Endometrium (tissue), 2 donors: ENCODE results near the gene MTMR4.
"Not testable (repeated sequence)": the region's sequence is repeated elsewhere in the genome, so short reads cannot be mapped to it uniquely, and the experiment has no call there.

ENCODE experiments used
- FAIRE-seq: peaks from 2 replicates; lab custom pipeline; 2012; peaks lifted over from hg19 to GRCh38; lab: Jason Lieb, UNC
- donor health status: control.
- donor health status: control.

Gene MTMR4

DNA sequence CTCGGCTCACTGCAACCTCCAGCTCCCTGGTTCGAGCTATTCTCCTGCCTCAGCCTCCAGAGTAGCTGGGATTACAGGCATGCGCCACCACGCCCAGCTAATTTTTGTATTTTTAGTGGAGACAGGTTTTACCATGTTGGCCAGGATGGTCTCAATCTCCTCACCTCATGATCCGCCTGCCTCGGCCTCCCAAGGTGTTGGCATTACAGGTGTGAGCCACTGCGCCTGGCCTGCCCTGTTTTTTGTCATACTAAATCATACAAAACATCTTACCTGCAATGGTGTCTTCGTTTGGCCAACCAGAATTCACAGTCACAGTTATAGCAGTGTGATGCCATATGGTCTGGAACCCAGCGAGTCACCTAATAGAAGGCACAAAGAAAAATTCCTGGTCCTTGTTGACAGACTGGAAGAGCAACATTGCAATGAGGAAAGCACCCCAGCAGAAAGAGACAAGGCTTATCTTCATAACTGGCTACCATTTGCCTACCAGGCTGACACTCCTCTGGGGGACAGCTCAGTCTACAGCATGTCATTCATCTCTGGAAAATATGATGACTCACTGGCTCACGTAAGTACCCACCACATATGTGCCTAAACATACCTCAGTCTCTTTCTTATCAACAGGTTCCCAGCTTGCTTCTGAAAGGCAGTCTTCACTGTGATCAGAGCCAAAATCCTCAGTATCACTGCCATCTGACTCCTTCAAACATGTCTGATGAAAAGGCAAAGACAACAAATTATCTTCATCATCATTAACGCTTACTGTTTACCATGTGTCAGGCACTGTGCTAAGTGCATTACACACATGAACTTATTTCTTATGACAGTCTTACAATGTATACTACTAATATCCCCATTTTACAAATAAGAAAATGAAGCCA lies 22.0 kb downstream of the MTMR4 start:
- FAIRE-seq = no peak

DNA sequence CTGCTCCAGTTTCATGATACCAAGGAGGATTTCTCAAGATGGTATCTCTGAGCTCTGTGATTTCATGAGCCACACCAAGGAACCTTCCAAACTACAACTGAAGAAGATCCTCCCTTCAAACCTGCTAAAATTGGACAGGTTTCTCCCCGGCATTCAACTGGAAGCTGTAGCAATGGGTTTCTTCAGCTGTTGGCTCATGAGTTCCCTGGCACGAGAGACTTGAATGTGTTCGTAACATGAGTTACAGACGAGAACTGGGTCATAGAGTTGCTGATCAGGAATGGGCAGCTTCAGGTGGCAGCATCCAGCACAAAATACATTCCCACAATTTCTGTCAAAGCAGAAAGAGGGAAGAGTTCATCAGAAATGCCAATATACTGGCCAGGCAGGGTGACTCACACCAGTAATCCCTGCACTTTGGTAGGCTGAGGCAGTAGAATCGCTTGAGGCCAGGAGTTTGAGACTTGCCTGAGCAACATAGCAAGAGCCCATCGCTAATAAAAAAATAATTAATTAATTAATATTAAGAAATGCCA lies 22.9 kb downstream of the MTMR4 start:
- FAIRE-seq = no peak

DNA sequence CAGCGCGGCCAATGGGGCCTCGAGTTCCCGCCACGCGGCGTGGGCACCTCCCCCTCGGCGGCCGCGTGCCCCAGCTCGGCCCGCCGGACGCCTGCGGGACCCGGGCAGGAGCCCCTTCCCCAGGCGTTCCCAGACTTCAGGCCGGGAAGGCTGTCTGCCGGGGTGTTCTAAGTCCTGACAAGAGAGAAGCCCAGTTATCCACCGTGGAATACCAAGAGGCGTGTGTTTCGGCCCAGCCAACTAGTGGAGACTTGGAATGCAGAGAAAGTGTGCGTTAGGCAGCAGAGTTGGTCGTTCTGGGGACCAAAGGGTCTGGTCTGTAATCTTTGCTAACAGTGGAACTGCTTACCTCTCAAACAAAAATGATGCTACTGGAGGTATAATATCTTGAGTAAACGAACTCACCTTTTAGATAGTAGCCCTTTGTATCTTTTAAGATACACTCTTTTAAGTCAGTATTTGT lies 26.0 kb downstream of the MTMR4 start:
- no peak for FAIRE-seq

DNA sequence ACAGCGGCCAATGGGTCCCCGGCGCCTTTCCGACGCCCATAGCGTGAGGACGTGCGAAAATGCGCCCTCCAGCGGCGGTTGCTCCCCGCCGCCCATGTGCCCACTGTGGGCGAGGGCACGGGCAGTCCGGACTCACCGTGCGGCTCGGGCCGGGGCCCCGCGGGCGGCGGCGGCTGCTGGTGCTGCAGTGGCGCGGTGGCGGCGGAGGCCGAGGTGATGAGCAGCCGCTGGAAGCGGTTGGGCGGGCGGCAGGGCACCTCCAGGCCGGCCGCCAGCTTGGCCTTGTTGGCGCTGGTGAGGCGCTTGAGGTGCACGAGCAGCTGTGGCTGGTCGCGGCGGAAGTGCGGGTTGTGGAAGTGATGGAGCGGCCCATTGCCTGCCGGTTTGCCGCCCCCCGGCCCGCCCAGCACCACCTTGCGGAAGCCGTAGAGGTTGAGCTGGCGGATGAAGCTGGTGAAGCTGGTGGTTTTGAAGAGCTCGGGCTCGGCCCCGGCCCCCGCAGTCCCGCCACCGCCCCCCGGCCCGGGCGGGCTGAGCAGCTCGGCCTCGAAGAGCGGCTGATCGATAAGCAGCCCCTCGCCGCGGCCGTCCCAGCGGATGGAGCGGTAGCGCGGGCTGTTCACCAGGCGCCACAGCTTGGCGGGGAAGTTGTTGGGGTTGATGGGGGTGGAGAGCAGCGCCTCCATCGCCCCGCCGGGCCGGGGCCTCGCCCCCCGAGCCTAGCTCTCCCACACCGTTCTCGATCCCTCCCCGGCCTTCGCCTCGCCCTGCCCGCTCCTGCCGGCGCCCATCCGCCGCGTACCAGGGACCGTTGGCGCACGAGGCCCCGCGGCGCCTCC lies 26.6 kb downstream of the MTMR4 start, which contains the start of gene HSF5:
HSF5 (minus strand) TSS at position 820 of the 839 bp plus-strand sequence; CDS start at position 686, 134 bp downstream.
- FAIRE-seq = no peak

DNA sequence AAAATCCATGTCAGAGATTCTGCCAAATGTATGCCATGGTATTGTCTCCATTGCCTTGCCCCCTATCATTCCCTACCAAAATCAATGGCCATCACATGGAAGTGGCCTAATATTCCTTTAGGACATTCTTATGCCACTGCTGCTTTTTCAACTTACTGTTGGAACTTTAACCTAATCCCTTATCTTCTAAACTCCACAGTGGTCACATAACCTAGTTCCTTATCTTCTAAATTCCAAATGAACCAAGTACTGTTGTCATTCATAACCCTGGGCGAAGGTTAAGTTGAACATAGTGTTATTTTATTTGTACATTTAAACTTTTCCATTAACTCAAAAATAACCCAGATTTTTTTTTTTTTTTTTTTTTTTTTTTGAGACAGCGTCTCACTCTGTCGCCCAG lies 29.8 kb downstream of the MTMR4 start:
- no peak for FAIRE-seq

DNA sequence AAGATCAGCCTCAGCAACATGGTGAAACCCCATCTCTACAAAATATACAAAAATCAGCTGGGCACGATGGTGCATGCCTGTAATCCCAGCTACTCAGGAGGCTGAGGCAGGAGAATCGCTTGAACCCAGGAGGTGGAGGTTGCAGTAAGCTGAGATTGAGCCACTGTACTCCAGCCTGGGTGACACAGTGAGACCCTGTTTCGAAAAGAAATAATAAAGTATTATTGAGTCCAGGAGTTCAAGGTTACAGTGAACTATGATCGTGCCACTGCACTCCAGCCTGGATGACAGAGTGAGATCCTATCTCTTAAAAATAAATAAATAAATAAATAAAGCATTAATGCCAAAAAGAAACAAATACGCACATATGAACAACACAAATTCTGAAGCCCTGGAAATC lies 32.6 kb downstream of the MTMR4 start:
- FAIRE-seq = not testable (repeated sequence)

DNA sequence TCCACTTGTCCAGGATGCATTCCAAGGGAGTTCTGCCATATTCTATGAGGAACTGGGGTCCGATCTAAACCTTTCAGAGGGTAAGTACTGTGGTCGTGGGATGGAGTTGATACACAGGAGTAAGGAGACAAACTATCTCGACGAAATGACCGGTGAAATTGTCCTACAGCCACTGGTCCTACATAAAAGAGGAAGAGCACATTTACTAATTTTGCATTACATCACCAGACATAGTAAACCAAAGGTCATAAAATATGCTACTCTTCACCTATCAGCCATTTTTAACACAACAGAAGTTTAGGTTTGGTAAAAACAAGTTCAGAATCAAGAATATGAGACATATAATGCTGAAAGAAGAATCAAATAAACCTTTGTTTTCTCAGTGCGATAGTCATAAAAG lies 34.3 kb downstream of the MTMR4 start:
- FAIRE-seq = no peak

DNA sequence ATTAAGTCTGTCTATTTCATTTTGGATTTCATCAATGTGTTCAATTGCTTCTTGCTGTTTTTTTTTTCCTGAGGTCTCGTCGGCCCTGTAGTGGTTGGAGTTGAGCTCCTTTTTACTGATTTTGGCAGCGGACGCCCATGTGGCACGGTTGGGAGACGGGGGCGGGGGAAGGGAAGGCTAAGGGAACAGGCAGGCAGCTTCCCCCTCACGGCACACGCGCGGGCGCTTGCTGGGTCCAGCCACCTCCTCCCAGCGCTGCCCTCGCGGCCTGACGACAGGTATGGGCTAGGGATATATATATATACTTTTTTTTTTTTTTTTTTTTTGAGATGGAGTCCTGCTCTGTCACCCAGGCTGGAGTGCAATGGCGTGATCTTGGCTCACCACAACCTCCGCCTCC lies 37.6 kb downstream of the MTMR4 start:
- no peak for FAIRE-seq

DNA sequence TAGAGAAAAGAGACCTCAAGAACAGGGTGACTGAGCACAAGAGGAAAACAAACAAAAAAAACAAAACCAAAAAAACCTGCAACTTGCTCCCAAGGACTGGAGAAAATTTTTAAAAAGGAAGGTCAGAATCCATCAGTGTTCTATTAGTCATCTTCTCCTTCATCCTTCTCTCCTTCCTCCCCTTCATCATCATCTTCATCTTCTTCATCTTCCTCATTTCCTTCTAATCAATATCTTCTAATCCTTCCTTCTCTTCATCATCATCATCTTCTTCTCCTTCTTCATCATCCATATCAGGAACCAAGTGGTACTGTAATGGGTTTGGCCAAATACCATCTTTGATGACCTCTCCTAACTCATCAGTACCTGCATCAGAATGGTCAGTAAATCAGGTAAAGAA lies 38.5 kb downstream of the MTMR4 start:
- no peak for FAIRE-seq

DNA sequence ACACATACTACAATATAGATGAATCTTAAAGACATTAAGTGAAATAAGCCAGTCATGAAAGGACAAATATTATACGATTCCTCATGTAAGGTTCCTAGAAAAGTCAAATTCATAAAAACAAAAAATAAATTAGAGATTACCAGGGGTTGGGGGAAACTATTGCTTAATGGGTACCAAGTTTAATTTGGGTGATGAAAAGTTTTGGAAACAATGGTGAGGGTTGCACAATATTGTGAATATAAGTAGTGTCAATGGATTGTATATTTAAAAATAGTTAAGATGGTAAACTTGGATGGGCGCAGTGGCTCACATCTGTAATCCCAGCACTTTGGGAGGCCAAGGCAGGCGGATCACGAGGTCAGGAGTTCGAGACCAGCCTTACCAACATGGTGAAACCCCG lies 44.1 kb downstream of the MTMR4 start:
- no peak for FAIRE-seq

DNA sequence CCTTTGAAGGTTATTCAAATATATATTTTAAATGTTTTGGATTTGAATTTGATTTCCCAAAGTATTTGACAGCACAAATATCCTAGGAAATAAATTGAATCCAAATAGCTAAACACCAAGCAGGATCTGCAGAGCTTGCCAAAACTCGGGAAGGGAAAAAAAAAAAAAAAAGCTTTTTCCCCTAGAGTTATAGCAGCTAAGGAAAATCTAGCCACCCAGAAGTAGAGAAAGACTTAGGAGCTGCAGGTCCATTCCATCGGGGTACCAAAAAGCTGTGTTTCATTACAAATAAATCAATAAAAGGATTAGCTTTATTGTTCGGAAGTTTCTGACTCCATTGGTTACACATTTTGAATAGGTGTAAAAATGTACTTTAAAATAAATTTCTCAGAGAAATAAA lies 45.5 kb downstream of the MTMR4 start:
- no peak for FAIRE-seq

DNA sequence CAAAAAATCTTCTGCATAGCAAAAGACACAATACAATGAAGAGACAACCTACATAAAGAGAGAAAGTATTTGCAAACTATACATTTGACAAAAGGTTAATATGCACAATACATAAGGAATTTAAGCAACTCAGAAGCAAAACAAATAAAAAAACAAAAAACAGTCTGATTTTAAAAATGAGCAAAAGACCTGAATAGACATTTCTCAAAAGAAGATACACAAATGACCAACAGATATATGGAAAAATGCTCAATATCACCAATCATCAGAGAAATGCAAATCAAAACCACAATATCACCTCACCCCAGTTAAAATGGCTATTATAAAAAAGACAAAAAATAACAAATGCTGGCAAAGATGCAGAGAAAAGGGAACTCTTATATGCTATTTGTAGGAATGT lies 58.9 kb downstream of the MTMR4 start:
- no peak for FAIRE-seq

DNA sequence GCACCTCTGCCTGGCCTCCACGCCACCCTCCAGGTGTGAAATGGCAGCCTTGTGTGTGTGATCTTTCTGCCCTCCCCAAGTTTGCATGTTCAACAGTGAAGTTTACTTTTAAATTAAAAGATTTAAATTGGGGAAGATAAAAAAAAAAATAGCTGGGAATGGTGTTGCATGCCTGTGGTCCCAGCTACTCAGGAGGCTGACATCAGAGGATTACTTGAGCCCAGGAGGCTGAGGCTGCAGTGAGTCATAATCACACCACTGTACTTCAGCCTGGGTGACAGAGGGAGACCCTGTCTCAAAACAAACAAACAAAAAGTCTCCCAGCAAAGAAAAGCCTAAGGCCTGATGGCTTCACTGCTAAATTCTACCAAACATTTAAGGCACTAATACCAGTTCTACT lies 61.7 kb downstream of the MTMR4 start:
- no peak for FAIRE-seq

DNA sequence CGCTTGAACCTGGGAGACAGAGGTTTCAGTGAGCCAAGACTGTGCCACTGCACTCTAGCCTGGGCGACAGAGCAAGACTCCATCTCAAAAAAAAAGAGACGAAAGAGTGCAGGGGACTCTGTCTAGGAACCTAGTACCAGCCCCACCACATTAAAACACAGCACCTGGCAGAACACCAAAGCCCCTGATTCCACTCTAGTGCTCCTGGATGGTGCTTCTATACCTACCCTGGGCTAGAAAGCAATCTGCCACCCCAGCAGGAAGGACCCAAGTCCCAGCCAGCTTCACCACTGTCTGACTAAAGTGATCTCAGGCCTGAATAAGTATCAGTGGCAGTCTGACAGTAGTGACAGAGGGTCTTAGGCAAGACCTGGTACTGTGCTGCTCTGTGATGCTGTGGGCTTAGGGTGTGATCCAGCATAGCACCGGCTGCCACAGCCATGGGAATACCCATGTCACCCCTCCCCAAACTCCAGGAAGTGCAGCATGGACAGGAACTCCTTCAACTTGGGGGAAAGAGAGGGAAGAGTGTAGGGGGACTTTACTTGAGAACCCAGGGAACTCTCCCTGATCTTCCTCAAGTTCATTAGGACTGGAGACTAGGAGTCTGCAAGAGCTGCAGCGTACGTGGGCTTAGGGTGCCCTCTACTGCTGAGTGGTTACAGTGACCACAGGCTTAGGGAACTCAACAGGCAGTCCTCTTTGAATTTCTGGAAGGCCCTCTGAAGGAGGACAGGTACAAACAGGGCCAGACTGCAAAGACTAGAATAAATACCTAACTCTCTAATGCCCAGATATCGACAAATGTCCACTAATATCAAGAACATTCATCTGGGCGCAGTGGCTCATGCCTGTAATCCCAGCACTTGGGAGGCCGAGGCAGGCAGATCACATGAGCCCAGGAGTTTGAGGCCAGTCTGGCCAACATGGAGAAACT lies 67.1 kb downstream of the MTMR4 start:
- FAIRE-seq = no peak

DNA sequence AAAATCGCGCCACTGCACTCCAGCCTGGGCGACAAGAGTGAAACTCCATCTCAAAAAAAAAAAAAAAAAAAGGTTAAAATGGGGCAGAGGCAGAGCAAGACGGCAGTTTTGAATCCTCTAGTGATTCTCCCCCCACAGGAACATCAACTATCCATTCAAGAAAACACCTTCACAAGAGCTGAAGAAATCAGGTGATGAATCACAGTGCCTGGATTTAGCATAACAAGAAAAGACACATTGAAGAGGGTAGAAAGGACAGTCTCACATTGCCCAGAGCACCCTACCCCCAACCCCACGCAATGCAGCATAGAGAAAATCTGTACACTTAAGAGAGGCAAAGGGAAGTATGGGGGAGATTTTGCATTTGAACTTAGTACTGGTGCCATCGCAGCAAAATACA lies 68.4 kb downstream of the MTMR4 start:
- no peak for FAIRE-seq
